Subcutaneous adipose tissue (tissue), 4 donors: Measurements from ENCODE around the gene NEURL3. TPM values are rescaled to one million over a fixed set of nuclear protein-coding genes. Genes with fewer than 3 reads are reported as not detected.

ENCODE experiments used
- total RNA-seq, 4 donors: library from RNA; depleted of rRNA; stranded (reverse); fragments of >200 nt; gene quantifications; one replicate each; pipeline ENCODE4 v1.1.0, GENCODE V29; 2016
- TF ChIP-seq, protein P1 (sequence below): fragments of 450-650 bp; IDR thresholded peaks from one replicate; pipeline ENCODE4 v1.5.1; 2016; ENCODE audit warnings: low read depth, mild to moderate bottlenecking, control low read depth, antibody characterized with exemption, moderate library complexity

NEURL3 gene
- total RNA-seq, 4 donors from 2014 or later = 3.6 TPM; not detected in 3

DNA sequence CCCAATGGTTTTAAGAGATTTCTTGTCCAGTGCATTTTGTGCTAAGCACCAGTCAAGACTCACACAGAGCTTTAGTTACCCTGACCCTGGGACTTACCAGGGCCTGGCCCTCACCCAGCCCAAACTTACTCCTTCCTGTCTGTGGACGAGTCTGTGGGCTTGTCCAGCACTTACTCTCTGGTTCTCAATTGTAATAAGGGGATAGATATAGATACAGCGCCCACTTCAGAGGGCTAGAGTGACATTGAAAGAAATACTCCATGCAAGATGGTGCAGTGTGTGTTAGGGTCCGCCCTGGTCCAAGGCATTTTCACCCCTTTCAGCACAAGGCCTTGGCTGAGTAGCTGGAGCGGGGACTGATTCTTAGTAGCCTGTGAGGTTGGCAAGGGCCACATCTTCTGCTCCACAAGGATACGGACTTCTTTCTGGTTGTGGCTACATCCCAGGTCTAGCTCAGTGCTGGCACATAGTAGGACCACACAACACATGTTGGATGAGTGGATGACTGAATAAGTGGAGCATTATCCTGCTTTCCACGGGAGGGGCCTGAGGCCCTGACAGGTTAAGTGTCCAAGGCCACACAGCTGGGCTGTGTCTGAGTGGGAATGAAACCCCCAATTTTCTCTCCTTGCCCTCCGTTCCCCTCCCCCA, 27.6 kb upstream of the NEURL3 start:
- TF ChIP-seq, protein P1, sequence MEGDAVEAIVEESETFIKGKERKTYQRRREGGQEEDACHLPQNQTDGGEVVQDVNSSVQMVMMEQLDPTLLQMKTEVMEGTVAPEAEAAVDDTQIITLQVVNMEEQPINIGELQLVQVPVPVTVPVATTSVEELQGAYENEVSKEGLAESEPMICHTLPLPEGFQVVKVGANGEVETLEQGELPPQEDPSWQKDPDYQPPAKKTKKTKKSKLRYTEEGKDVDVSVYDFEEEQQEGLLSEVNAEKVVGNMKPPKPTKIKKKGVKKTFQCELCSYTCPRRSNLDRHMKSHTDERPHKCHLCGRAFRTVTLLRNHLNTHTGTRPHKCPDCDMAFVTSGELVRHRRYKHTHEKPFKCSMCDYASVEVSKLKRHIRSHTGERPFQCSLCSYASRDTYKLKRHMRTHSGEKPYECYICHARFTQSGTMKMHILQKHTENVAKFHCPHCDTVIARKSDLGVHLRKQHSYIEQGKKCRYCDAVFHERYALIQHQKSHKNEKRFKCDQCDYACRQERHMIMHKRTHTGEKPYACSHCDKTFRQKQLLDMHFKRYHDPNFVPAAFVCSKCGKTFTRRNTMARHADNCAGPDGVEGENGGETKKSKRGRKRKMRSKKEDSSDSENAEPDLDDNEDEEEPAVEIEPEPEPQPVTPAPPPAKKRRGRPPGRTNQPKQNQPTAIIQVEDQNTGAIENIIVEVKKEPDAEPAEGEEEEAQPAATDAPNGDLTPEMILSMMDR = no peak

DNA sequence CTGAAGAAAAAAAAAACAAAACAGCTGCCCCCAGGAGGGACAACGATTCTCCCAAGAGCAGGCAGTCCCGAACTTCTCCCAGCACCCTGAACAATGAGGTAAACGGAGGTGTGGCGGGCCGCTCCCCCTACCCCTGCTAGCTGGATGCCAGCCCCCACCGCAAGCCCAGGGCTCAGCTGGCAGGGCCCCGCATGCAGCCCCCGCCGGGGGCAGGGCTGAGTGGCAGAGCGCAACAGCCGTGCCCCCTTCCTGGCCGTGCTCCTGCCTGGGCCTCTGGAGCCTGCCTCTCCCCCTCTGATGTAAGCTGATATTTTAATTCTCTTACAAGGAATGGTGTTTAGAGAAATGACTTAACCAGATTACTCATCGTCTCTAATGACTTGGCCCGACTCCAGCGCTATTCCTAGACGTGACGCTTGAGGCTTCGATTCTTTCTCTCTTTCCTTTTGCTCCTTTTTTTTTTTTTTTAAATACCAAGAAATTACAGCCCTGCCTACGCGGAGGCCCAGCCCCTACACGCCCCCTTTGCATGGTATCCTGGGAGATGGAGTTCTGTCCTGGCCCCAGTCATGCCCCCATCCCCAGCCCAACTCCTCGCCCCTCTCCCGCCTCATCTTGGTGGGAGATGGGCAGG, 26.8 kb upstream of the NEURL3 start:
- TF ChIP-seq, protein P1 = no peak

DNA sequence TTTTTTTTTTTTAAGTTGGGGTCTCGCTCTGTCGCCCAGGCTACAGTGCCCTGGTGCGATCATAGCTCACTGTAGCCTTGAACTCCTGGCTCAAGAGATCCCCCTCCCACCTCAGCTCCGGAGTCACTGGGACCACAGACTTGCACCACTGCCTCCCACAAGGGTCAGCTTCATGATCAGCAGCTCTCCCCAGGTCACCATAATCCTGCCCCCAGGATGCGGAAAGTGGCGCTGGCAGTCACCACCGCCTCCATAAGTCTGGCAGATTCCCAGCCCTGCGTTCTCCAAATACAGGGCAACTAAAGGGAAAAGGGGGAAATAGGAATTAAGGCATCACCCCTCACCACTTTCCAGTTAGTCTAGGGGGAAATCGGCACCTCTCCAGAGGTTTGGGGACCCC, 26.2 kb upstream of the NEURL3 start:
- TF ChIP-seq, protein P1 = no peak

DNA sequence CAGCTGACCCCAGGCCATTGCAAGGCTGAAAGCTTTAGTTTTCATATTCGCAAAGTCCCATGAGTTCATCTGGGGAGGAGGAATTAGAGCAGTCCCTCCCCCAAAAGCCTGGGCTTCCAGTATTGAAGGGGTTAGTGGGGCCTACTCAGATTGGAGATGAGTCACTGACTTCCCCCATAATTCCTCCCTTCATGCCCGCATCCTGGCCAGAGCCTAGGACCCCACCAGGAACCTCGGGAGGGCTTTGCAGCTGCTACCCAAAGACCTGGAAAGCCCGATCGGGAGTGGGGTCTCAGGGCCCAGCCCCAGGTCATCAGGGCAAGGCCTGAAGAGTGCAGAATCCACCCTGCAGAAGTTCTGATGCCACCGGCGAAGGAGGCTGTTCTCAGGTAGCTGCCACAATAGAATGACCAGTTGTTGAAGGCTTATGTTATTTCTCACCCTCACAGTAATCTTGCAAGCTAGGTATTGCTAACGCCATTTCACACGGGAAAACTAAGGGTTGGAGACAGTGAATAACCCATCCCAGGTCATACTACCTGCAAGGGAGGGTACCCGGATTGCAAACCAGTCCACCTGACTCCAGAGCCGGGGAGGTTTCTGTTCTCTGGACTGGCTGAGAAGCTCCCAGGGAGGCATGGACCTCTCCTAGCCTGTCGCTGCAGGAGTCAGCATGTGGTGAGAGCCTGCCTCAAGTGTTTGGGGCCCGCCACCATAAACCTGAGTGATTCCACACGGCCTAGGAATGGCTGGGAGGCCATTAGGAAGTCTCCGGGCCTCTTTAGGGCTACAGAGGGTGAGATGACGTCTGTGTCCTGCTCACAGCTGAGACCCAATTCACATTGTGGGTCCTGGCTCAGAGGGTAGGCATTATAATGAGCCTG, 25.6 kb upstream of the NEURL3 start:
- TF ChIP-seq, protein P1 = no peak

DNA sequence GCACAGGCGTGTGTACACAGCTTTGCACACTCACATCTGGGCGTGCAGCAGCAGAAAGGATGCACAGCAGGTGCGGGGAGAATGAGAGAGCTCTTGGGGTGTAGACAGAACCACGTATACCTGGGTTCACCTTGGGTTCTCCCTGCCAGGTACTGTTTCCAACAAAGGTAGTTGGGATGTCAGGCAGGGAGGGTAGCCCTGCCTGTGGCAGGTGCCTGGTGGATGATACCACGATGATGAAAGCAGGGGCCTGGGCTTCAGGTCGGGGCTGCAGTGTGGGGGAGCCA, 24.9 kb upstream of the NEURL3 start:
- TF ChIP-seq, protein P1 = no peak

DNA sequence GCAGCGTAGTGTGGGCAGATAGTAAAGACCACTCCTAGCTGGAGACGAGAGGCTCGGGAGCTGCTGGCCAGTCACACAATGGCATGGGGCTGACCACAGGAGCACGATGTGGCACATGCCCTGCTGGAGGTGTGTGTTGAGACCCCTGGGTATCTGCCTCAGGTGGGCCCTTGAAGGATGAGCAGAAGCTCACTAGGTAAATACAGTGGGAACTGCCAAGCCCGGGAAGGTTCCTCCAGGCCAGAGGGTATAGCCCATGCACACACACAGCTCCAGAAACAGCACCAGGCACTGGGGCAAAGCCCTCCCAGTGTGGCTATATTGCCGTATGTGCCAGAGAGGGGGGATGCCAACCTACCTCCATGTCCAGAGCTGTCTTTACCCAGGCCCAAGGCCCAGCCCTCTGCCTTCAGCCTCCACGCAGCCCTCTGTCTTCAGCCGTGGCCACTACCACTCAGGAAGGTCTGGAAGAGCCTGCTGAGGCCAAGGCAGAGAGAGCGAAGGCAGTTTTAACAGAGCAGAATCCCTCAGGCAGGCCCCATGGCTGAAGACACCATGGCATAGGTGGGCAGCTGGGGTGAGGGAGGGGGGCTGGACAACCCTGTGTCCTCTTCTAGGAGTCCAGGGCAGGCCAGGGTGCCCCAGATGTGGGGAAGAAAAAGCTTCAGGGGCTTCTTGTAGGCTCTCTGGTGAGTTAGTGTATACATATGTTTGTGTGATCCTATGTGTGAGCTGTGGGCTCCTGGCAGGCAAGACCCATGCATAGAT, 24.4 kb upstream of the NEURL3 start:
- TF ChIP-seq, protein P1 = no peak
